GM21786 (cell line): Measurements from ENCODE around the gene NOL9.
A peak's percentile ranks its signal among the peaks of the same experiment; 100 is the strongest.

Source experiments
- ATAC-seq: cut with Tn5 transposase; IDR thresholded peaks from one replicate; pipeline ENCODE4 v1.9.1; 2021; ENCODE audit not compliant: unreplicated experiment

The NOL9 gene

DNA sequence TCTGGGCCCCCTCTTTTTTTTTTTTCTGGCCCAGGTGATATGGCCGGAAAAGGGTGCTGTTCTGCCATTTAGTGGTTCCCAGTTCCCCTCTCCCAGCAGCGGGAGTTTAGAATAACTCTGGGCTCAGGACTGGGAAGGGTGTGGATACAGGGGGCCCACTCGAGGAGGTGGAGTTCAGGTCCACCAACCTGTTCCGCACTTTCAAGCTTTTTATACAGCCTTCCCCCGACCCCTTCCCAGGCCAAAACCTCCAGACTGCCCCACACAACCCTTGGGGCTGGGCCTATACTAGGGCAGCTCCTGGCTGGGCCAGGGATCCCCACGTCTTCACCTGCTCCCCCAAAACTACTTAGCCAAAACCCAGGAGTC is 63.2 kb downstream of the NOL9 start:
- ATAC-seq = no peak

DNA sequence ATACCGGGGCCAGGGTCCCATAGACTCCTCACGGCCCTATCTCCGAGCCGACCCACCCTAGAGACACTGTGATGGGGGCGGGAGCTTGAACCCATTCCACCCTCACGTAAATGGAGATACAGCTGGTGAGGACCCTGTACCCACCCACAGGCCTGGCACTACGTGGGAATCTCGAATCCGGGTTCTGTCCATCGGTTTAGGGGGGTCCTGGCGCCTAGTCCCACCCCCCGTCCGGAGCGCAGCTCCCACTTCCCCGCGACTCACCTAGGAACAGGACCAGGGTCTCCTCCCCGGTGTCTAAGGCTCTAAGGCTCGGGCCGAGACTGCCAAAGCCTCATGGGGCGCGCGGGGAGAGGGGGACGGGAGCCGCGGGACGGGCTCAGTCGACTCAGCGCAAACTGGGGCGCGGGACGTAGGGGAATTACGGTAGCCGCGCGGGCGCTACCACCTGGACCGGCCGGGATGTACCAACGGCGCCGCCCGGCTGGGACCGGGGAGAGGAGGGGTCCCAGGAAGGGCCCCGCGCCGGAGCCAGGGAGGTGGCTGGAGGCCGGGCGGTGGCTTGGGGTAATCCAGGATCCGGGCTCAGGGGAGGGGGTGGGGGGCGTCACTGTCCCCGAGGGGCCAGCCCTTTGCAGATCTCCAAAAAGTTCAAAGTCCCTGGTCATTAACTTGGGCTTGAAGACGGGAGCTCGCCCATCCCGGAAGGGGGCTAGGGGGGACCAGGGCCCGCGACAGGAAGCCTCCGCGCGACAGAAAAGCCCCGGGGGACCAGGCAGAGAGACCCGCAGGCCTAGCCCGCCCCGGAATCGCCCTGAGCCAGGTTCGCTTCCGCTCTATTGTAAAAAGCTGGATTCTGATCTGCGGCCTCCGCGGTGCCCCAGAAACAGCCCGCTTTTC is 63.9 kb downstream of the NOL9 start:
- peak; percentile 7 for ATAC-seq

GRCh38 chr1:6489799-6490180 is 64.5 kb downstream of the NOL9 start:
- ATAC-seq = peak; percentile 72

- no peak for ATAC-seq
Observed at GRCh38 chr1:6489383-6489765, 64.9 kb downstream of the NOL9 start.

GRCh38 chr1:6488602-6489382 is 65.5 kb downstream of the NOL9 start:
- no peak for ATAC-seq

- no peak for ATAC-seq
Observed at GRCh38 chr1:6487804-6488484, 66.4 kb downstream of the NOL9 start.

DNA sequence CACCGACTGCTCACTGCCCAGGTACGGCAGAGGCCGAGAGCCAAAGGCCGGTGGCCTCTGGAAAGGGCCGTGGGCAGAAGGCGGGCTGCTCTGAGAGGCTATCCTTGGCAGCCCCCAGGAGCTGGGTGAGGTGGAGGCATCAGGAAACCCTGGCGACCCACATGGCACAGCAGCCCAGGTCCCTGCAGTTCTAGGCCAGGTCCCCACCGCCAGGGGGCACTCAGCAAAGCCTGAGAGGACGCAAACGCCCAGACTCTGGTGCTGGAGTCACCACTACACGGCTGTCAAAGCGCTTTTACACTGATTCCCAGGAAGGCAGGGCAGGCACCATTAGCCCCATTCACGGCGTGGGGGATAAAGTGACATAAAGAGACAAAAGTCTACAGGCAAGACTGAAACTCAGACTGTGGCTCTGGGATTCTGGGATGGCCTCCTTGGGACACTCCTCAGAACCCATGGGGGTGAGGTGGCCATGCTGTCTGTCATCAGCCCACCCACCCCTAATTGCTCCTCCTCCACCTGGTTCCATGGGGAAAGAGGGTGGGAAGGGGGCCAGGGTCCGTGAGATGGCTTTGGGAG is 67.8 kb downstream of the NOL9 start:
- no peak for ATAC-seq

- no peak for ATAC-seq
Observed at GRCh38 chr1:6485168-6486101, 68.9 kb downstream of the NOL9 start.

GRCh38 chr1:6484826-6485167 is 69.5 kb downstream of the NOL9 start:
- ATAC-seq = no peak

GRCh38 chr1:6483761-6484117 is 70.6 kb downstream of the NOL9 start:
- ATAC-seq = no peak

DNA sequence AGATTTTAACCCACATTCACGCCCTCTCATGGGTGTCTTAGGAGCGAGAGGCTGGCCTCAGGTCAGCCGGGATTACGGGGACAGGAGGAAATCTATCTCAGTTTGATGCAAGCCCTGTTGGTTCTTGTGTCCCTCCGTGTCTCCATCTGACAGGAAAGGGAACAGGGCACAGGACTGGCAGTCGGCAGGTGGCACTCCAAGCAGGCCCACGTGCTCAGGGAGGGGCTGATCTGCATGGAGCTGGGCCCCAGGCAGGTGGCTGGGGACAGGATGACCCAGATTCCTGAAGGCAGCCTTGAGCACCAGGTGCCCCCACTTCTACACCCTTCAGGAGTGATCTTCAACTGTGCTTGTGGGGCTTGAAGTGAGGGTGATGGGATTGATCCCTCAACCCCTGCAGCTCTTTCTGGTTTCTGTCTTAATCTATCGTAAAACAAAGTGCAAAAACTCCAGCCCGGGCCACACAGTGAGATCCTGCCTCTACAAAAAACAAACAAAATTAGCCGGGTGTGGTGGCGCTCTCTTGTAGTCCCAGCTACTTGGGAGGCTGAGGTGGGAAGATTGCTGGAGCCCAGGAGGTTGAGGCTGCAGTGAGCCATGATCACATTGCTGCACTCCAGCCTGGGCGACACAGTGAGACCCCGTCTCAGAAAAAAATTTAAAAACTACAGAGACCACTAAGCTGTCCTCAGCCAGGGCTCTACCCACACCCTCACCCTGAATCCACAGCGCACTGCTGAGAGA is 71.1 kb downstream of the NOL9 start:
- ATAC-seq = no peak

GRCh38 chr1:6481820-6482219 is 72.5 kb downstream of the NOL9 start:
- ATAC-seq = no peak

- ATAC-seq = no peak
Observed at GRCh38 chr1:6477039-6477820, 77.1 kb downstream of the NOL9 start.

DNA sequence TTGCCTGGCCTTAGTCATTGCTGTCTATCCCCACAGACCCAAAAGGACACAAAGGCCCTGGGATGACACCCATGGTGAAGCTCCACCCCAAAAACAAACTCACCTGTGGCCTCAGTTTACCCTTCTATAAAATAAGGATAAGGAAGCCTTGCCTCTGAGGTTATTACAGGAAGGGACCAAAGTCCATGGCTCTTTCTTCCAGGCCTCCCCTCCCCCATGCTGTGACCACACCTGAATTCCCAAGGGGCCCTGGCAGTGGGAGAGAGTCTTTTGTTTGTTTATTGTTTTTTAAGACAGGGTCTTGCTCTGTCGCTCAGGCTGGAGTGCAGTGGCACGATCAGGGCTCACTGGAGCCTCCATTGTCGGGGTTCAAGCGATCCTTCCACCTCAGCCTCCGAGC is 77.8 kb downstream of the NOL9 start:
- no peak for ATAC-seq

GRCh38 chr1:6475381-6476133 is 78.8 kb downstream of the NOL9 start:
- ATAC-seq = no peak

DNA sequence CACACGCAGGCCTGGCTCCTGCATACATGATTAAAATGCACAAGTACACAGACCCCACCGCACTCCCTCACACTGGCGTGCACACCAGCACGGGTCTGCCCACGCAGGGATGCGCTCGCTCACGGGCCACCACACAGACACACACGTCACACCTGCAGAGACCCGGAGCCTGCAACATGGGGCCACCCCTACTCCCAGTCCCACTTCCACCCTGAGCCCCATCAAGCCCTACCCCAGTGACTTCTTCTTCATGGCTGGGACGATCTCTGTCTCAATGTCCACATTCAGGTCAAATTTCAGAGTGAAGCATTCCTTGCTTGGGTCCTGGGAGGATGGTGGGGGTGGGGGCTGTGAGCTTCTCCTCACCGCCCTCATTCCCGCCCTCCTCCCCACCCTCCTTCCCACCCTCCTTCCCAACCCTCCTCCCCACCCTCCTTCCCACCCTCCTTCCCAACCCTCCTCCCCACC is 79.5 kb downstream of the NOL9 start:
- ATAC-seq = no peak

- no peak for ATAC-seq
Observed at GRCh38 chr1:6473974-6474814, 80.1 kb downstream of the NOL9 start.
